ENCODE data around the gene MID1IP1.

The MID1IP1 gene

DNA sequence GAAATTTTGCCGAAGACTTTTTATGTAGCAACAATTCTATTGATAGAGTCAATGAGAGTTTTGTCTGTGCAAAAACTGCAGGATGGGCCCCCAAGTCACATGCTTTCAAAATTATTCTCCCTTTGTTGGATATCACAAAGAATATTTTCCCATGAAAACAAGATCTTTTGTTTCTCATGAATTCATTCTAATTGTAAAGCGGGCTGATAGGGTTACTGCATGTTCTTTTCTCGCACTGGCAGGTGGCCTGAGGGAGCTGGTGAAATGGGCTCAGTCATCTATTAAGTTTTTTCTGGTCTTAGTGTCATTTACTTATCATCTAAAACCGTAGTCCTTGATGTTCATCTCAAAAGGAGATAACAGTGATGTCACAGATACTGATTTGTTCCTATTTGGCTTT is 44.2 kb downstream of the MID1IP1 start:
- H3K27ac Mint-ChIP-seq, result no peak overlapping the region
- peaks cover 14% of the 10 kb centered on the region for H3K4me1 Mint-ChIP-seq
- no peak for DNase-seq
- H3K9me3 Mint-ChIP-seq, result no peaks in the 10 kb centered on the region
- no peak overlapping the region for H3K4me3 Mint-ChIP-seq
- no peak for ATAC-seq
- H3K27me3 Mint-ChIP-seq, result no peaks in the 10 kb centered on the region

DNA sequence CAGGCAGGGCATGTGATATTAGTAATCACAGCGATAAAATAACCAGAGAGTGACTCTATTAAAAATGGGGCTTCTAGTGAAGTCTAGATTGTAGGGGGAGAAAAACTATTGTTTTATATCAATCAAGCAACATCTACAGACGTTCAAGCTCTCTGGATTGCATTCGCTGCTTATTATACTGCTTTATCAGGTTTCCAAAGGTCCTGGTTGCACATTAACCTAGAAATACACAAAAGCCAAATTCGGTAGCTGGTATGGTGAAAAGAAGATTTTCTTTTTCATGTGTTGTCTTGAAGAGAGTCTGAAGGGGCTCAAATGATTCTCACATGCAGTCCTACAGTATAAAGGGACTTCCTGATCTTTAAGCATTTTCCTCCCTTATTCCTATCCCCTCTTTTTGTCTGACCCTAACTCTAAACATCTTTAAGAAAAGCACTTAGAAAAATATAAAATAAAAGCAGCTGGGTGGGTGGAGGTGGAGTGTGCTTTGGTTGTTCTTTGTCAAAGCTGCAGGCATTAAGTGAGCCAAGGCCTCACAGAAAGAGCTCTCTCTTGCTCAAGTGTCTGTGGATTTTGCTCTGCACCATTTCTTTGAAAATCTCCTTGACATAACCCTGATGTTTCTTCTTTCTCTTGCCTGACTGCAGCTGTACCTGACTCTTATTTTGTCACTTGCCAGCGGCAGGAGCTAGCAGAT is 46.1 kb downstream of the MID1IP1 start:
- Mint-ChIP-seq H3K27me3 (no peaks in the 10 kb centered on the region), H3K9me3 (no peaks in the 10 kb centered on the region), H3K4me3 (no peak overlapping the region), H3K27ac (no peak overlapping the region), H3K4me1 (peaks cover 14% of the 10 kb centered on the region)
- no peak for ATAC-seq
- DNase-seq, result no peak

DNA sequence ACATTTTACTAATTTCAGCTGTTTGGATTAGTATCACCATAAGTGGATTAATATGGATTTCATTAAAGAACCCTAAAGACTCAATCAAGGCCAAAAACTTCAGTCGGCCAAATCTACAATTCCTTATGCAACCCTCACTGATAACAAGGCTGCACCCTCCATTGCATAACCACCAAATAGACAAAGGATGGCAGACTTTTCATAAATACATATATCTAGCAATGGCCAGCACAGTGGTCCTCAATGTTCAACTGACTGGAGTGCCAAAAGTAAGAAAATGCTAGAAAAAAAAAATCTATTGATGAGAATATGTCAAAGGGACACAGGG is 46.6 kb downstream of the MID1IP1 start:
- Mint-ChIP-seq H3K9me3 (no peaks in the 10 kb centered on the region), H3K4me3 (no peak overlapping the region)
- ATAC-seq, result no peak

DNA sequence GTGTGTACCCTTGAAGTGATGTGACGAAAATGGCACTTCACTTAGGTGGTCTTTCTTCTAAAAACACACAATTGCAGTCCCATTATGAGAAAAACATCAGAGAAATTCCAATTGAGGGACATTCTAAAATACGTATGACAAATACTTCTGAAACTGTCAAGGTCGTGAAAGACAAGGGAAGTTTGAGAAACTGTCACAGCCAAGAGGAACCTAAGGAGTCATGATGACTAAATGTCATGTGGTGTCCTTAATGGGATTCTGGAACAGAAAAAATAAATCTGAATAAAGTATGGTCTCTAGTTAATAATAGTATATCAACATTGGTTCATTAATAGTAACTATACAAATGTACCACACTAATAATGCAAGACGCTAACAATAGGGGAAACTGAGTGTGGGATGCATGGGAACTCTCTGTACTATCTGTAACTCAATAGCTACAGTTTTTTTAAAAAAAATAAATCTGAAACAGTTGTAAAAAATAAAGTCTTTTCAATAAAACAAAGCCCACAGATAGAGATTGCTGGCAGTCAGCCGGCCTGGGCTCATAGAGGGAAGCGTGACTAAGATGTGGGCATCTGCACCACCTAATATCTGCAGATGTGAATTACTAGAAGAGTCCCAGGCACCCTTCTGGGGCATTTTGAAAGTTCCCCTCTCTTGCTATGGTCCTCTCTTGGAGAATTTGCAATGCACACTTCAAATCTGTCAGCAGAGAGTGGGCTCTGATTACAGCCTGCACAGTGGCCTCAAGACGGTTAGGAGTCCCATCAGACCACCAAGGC is 47.6 kb downstream of the MID1IP1 start:
- DNase-seq (no peak), ATAC-seq (no peak)
- Mint-ChIP-seq H3K9me3 (no peaks in the 10 kb centered on the region), H3K27me3 (no peaks in the 10 kb centered on the region), H3K4me3 (no peak overlapping the region), H3K4me1 (peaks cover 14% of the 10 kb centered on the region), H3K27ac (no peak overlapping the region)

More for the DNA sequence above, 46.6 kb downstream of the MID1IP1 start:
- no peaks in the 10 kb centered on the region for H3K27me3 Mint-ChIP-seq
- DNase-seq, result no peak
- H3K4me1 Mint-ChIP-seq, result peaks cover 14% of the 10 kb centered on the region
- no peak overlapping the region for H3K27ac Mint-ChIP-seq

DNA sequence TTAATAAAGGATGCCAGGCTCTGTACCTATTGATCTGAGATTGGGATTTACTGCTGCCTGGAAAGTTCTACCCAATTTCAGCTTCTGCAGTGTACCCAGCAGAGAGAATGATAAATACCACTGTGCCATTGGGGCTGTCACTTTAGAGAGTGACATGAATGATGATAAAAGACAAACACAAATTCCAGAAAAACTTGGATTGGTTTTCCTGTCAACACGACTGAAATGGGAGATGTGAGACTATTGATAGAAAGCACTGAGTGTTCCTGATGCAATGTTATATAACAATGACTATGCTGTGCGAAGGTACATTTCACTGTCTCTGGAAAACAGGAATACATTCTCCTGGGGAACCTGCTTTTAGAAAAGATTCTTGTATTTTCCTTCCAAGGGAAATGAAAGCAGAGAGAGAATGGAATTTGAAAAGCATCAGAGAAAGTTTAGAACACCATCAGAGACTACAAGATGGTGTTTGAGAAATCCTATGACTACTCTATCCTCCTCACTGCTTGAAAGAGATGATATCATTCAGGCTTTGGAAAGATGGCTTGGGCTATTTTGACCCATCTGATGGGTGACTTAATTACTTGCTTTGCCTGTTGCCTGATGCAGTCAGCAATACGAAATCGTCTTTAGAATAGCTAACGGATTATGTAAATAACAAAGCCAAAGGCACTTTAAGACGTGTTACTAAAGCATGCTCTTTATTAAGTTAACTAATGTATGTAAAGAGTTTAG is 49.7 kb downstream of the MID1IP1 start:
- DNase-seq, result no peak
- peaks cover 11% of the 10 kb centered on the region for H3K4me1 Mint-ChIP-seq
- no peak overlapping the region for H3K27ac Mint-ChIP-seq
- no peaks in the 10 kb centered on the region for H3K9me3 Mint-ChIP-seq
- H3K27me3 Mint-ChIP-seq, result no peaks in the 10 kb centered on the region
- H3K4me3 Mint-ChIP-seq, result no peak overlapping the region
- ATAC-seq, result no peak

DNA sequence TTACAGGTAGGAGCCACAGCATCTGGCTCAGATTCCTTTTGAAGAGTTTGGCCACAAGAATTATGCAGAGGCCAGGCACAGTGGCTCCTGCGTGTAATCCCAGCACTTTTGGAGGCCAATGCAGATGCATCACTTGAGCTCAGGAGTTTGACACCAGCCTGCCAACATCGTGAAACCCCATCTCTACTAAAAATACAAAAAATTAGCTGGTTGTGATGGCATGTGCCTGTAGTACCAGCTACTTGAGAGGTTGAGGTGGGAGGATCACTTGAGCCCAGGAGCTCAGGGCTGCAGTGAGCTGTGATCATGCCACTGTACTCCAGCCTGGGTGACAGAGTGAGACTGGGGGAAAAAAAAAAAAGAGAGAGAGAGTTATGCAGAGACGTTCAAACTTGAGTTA is 53.0 kb downstream of the MID1IP1 start:
- no peak for ATAC-seq
- Mint-ChIP-seq H3K27ac (no peak overlapping the region), H3K4me1 (peaks cover 7% of the 10 kb centered on the region), H3K9me3 (no peaks in the 10 kb centered on the region), H3K4me3 (no peak overlapping the region), H3K27me3 (no peaks in the 10 kb centered on the region)
- no peak for DNase-seq
